Measurements from ENCODE around the gene CRYBA4.
A peak's percentile ranks its signal among the peaks of the same experiment; 100 is the strongest.

The CRYBA4 gene

GRCh38 chr22:26621663-26622062, at the start of gene CRYBA4:
CRYBA4 (plus strand) TSS chr22:26621963; CDS start chr22:26622597, 634 bp downstream.
- no peak within 1 kb of the TSS for H3K4me3 Mint-ChIP-seq
- no peak within 1 kb of the TSS for H3K27ac Mint-ChIP-seq
- peaks cover 4% of the 10 kb centered on the region for H3K27me3 Mint-ChIP-seq (ENCODE audit: low read depth)
- H3K9me3 Mint-ChIP-seq: peaks cover 7% of the 10 kb centered on the region
- peaks cover 2% of the 10 kb centered on the region for H3K36me3 Mint-ChIP-seq (ENCODE audit: low read depth)
- H3K4me1 Mint-ChIP-seq (ENCODE audit: low read depth): peaks cover 6% of the 10 kb centered on the region

- Mint-ChIP-seq H3K4me3 (no peak overlapping the region), H3K27me3 (ENCODE audit: low read depth) (no peaks in the 10 kb centered on the region), H3K4me1 (ENCODE audit: low read depth) (peaks cover 56% of the 10 kb centered on the region), H3K36me3 (ENCODE audit: low read depth) (peaks cover 36% of the 10 kb centered on the region), H3K27ac (peak overlapping the region; percentile 27), H3K9me3 (no peaks in the 10 kb centered on the region)
Measured at GRCh38 chr22:26573026-26573662, 48.6 kb upstream of the CRYBA4 start.

- Mint-ChIP-seq H3K36me3 (ENCODE audit: low read depth) (peaks cover 43% of the 10 kb centered on the region), H3K27ac (no peak overlapping the region), H3K4me3 (no peak overlapping the region), H3K27me3 (ENCODE audit: low read depth) (no peaks in the 10 kb centered on the region), H3K9me3 (no peaks in the 10 kb centered on the region), H3K4me1 (ENCODE audit: low read depth) (peaks cover 55% of the 10 kb centered on the region)
Measured at GRCh38 chr22:26574001-26574723, 47.6 kb upstream of the CRYBA4 start.

- no peaks in the 10 kb centered on the region for H3K9me3 Mint-ChIP-seq
- no peak overlapping the region for H3K27ac Mint-ChIP-seq
- H3K36me3 Mint-ChIP-seq (ENCODE audit: low read depth): peaks cover 44% of the 10 kb centered on the region
- H3K4me3 Mint-ChIP-seq: no peak overlapping the region
- peaks cover 61% of the 10 kb centered on the region for H3K4me1 Mint-ChIP-seq (ENCODE audit: low read depth)
- H3K27me3 Mint-ChIP-seq (ENCODE audit: low read depth): no peaks in the 10 kb centered on the region
Measured at GRCh38 chr22:26576026-26576680, 45.6 kb upstream of the CRYBA4 start.

GRCh38 chr22:26577081-26577480, 44.7 kb upstream of the CRYBA4 start:
- Mint-ChIP-seq H3K36me3 (ENCODE audit: low read depth) (peaks cover 44% of the 10 kb centered on the region), H3K4me3 (no peak overlapping the region), H3K27ac (no peak overlapping the region), H3K4me1 (ENCODE audit: low read depth) (peaks cover 57% of the 10 kb centered on the region), H3K27me3 (ENCODE audit: low read depth) (no peaks in the 10 kb centered on the region), H3K9me3 (no peaks in the 10 kb centered on the region)

GRCh38 chr22:26579331-26579886, 42.4 kb upstream of the CRYBA4 start:
- Mint-ChIP-seq H3K4me3 (peak overlapping the region; percentile 79), H3K4me1 (ENCODE audit: low read depth) (peaks cover 52% of the 10 kb centered on the region), H3K9me3 (no peaks in the 10 kb centered on the region), H3K27ac (peak overlapping the region; percentile 87), H3K27me3 (ENCODE audit: low read depth) (no peaks in the 10 kb centered on the region), H3K36me3 (ENCODE audit: low read depth) (peaks cover 41% of the 10 kb centered on the region)

GRCh38 chr22:26580240-26580962, 41.4 kb upstream of the CRYBA4 start:
- Mint-ChIP-seq H3K9me3 (no peaks in the 10 kb centered on the region), H3K36me3 (ENCODE audit: low read depth) (peaks cover 43% of the 10 kb centered on the region), H3K27ac (peak overlapping the region; percentile 87), H3K4me1 (ENCODE audit: low read depth) (peaks cover 59% of the 10 kb centered on the region), H3K4me3 (peak overlapping the region; percentile 79), H3K27me3 (ENCODE audit: low read depth) (no peaks in the 10 kb centered on the region)

- Mint-ChIP-seq H3K4me1 (ENCODE audit: low read depth) (peaks cover 61% of the 10 kb centered on the region), H3K4me3 (peak overlapping the region; percentile 15), H3K27ac (peak overlapping the region; percentile 13), H3K36me3 (ENCODE audit: low read depth) (peaks cover 45% of the 10 kb centered on the region), H3K27me3 (ENCODE audit: low read depth) (no peaks in the 10 kb centered on the region), H3K9me3 (no peaks in the 10 kb centered on the region)
Measured at GRCh38 chr22:26581026-26581425, 40.7 kb upstream of the CRYBA4 start.

- no peaks in the 10 kb centered on the region for H3K27me3 Mint-ChIP-seq (ENCODE audit: low read depth)
- H3K4me1 Mint-ChIP-seq (ENCODE audit: low read depth): peaks cover 62% of the 10 kb centered on the region
- H3K4me3 Mint-ChIP-seq: no peak overlapping the region
- no peak overlapping the region for H3K27ac Mint-ChIP-seq
- H3K36me3 Mint-ChIP-seq (ENCODE audit: low read depth): peaks cover 43% of the 10 kb centered on the region
- no peaks in the 10 kb centered on the region for H3K9me3 Mint-ChIP-seq
Measured at GRCh38 chr22:26581633-26582168, 40.1 kb upstream of the CRYBA4 start.

- peaks cover 44% of the 10 kb centered on the region for H3K36me3 Mint-ChIP-seq (ENCODE audit: low read depth)
- H3K9me3 Mint-ChIP-seq: no peaks in the 10 kb centered on the region
- peaks cover 70% of the 10 kb centered on the region for H3K4me1 Mint-ChIP-seq (ENCODE audit: low read depth)
- peak overlapping the region; percentile 26 for H3K27ac Mint-ChIP-seq
- no peak overlapping the region for H3K4me3 Mint-ChIP-seq
- no peaks in the 10 kb centered on the region for H3K27me3 Mint-ChIP-seq (ENCODE audit: low read depth)
Measured at GRCh38 chr22:26584010-26584409, 37.8 kb upstream of the CRYBA4 start.

GRCh38 chr22:26585104-26585790, 36.5 kb upstream of the CRYBA4 start:
- Mint-ChIP-seq H3K9me3 (no peaks in the 10 kb centered on the region), H3K4me3 (peak overlapping the region; percentile 21), H3K4me1 (ENCODE audit: low read depth) (peaks cover 64% of the 10 kb centered on the region), H3K27ac (peak overlapping the region; percentile 57), H3K36me3 (ENCODE audit: low read depth) (peaks cover 36% of the 10 kb centered on the region), H3K27me3 (ENCODE audit: low read depth) (no peaks in the 10 kb centered on the region)

- H3K9me3 Mint-ChIP-seq: no peaks in the 10 kb centered on the region
- peaks cover 58% of the 10 kb centered on the region for H3K4me1 Mint-ChIP-seq (ENCODE audit: low read depth)
- H3K27ac Mint-ChIP-seq: peak overlapping the region; percentile 36
- H3K4me3 Mint-ChIP-seq: peak overlapping the region; percentile 57
- H3K27me3 Mint-ChIP-seq (ENCODE audit: low read depth): no peaks in the 10 kb centered on the region
- H3K36me3 Mint-ChIP-seq (ENCODE audit: low read depth): peaks cover 33% of the 10 kb centered on the region
Measured at GRCh38 chr22:26586556-26587325, 35.0 kb upstream of the CRYBA4 start.
